ENCODE data around the gene SIN3A.
"Not testable (repeated sequence)": the region's sequence is repeated elsewhere in the genome, so short reads cannot be mapped to it uniquely, and the experiment has no call there.

The SIN3A gene

DNA sequence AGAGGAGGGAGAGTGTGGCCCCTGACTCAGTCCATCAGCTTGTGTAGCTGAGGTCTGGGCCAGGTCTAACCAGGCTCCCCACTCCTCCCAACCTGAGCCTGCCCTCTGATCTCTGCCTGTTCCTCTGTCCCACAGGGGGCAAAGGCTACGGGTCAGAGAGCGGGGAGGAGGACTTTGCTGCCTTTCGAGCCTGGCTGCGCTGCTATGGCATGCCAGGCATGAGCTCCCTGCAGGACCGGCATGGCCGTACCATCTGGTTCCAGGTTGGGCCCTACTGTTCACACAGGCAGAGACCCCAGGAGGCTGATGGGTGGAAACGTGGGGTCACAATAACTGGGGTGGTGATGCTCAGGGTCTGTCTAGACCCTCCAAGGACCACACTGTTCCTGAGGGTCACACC lies 97.9 kb downstream of the SIN3A start:
- no peak for DNase-seq

DNA sequence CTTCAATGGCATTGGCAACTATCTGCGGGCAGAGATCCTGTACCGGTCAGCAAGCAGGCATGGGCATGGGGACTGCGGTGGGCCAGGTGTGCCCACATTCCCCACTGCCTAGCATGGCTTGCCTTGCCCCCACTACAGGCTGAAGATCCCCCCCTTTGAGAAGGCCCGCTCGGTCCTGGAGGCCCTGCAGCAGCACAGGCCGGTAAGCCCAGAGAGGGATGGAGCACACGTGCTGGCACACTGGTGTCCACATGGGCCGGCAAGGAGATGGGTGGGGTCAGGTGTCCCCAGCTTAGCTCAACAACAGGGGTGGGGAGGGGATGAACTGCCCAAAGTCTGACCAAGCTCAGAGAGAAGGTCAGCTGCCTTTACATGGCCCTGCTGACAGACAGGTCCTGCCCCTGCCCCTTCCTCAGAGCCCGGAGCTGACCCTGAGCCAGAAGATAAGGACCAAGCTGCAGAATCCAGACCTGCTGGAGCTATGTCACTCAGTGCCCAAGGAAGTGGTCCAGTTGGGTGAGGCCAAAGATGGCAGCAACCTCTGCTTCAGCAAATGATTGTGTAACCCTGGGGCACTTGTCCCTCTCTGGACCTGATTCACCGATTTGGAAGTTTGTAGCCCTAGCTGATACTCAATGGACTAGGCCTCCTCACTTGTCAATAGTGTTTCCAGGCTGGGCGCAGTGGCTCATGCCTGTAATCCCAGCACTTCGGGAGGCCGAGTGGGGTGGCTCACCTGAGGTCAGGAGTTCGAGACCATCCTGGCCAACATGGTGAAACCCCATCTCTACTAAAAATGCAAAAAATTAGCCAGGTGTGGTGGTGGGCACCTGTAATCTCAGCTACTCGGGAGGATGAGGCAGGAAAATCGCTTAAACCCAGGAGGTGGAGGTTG lies 99.1 kb downstream of the SIN3A start:
- DNase-seq: no peak

DNA sequence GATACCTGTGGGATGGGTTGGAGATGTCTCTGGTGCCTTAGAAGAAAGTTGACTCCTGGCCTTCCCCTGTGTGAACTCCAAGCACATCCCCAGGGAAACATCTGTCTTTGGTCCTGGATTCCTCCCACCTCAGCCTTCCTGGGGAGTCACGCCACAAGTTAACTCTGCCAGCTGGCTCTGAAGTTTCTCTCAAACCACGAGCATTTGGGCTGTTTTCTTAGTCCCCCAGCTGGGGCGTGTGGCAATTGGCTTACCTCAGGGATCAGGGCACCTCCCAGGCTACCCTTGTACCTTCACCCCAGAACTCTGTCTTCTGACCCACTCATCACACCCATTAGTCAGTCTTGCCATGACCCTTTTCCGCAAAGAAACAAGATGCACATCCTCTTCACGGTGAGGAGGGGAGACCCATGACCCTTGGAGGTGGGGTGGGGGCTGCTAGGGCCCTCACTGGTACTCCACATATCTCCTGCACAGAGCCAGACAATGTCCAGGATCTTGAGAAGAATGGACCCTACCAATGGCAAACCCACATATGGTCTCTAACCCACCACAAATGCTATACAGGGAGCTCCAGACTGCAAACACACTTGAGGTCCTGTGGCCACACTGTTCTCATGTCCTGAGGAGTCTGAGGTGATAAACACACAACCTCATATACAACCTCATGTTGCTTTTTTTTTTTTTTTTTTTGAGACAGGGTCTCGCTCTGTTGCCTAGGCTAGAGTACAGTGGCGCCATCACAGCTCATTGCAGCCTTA lies 100.7 kb downstream of the SIN3A start:
- no peak for DNase-seq

DNA sequence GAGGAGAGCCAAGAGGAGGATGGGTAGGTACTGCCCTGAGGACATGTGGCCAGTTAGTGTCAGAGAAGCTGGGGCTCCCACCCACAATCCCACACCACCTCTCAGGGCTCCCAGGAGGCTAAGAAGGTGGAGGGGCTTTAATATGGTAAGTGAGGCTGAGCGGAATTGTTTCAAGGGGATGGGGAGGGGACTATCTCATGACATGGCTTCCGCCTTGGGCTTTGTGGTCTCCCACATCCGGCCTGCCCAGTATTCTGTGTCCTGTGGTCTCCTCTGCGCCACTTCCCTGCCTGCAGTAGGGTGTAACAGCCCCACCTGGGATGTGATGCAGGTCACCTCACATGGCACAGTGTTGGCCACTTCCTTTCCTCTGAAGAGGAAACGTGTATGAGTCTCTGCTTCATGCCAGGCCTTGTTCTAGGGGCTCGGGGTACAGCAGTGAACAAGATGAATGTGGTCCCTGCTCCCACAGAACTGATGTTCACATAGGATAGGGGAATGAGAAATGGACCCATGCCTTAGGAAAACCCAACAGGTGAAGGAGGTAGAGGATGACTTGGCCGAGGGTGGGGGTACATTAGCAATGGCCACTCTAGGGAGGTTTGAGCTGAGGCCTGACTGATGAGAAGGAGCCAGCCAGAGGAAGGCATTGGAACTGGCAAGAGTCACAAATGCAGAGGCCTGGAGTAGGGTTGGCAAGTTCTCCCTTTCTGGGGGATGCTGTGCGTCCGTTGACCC lies 101.5 kb downstream of the SIN3A start:
- DNase-seq: no peak

DNA sequence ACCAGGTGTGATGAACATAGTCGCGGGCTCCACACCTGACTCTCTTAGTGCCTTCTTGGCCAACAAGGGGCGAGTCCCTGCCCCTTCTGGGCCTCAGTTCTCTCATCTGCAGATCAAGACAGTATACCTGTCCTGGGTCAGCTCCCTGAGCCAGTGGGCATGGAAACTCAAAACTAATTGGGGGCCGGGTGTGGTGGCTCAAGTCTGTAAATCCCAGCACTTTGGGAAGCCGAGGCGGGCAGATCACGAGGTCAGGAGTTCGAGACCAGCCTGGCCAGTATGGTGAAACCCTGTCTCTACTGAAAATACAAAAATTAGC lies 102.2 kb downstream of the SIN3A start:
- not testable (repeated sequence) for DNase-seq

DNA sequence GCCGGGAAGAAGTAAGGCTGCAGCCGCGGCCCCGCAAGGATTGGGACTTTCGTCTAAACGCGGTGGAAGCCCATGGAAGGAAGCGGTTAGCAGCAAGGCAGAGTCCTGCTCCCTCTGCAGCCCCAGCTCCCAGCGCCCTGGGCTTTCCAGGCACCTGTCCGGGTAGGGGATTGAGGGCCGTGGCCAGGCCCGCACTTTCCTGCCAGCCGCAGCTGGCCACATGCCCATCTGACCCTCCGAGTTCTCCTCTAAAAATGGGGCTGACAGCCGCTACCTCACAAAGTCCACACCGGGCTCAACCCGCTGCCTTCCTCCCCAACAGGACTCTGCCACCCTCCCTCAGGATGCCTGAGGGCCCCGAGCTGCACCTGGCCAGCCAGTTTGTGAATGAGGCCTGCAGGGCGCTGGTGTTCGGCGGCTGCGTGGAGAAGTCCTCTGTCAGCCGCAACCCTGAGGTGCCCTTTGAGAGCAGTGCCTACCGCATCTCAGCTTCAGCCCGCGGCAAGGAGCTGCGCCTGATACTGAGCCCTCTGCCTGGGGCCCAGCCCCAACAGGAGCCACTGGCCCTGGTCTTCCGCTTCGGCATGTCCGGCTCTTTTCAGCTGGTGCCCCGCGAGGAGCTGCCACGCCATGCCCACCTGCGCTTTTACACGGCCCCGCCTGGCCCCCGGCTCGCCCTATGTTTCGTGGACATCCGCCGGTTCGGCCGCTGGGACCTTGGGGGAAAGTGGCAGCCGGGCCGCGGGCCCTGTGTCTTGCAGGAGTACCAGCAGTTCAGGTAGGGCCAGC lies 102.7 kb downstream of the SIN3A start:
- DNase-seq: no peak

GRCh38 chr15:75348034-75348561 lies 103.4 kb downstream of the SIN3A start:
- DNase-seq: no peak

- no peak for DNase-seq
These were observed 104.1 kb downstream of the SIN3A start for GRCh38 chr15:75347222-75348033.

DNA sequence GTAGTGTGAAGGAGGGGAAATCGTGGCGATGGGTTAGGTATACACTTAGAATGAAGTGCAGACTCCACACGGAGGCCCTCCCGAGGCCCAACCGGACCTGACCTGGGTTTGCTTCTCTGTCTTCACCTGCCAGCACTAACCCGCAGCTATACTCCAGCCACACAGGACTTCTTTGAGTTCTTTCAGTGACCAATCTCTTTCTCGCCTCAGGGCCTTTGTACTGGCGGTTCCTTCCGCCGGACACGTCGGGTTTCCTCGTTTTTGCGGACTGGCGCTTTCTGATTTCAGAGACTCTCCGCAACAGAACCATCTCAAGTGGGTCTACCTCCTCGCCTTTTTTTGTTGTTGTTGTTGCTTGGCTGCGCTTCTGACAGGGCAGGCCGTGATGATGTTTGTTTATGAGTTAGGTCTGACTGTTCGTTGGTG lies 104.7 kb downstream of the SIN3A start, which contains the start of gene NEIL1:
TSS of gene NEIL1 (plus strand) at position 244 of the 426 bp plus-strand sequence. CDS start 1,867 bp downstream, outside the sequence.
- no peak for DNase-seq

GRCh38 chr15:75343953-75344352 lies 107.5 kb downstream of the SIN3A start:
- not testable (repeated sequence) for DNase-seq

DNA sequence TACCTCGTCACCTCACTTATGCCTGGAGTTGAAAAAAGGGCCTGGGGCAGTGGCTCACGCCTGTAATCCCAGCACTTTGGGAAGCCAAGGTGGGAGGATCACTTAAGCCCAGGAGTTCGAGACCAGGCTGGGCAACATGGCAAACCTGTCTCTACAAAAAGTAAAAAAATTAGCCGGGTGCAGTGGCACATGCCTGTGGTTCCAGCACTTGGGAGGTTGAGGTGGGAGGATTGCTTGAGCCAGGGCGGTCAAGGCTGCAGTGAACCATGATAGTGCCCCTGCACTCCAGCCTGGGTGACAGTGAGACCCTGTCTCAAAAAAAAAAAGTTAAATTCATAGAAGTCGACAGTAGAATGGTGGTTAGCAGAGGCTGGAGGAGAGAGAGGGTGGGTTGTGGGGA lies 109.3 kb downstream of the SIN3A start:
- DNase-seq: no peak

DNA sequence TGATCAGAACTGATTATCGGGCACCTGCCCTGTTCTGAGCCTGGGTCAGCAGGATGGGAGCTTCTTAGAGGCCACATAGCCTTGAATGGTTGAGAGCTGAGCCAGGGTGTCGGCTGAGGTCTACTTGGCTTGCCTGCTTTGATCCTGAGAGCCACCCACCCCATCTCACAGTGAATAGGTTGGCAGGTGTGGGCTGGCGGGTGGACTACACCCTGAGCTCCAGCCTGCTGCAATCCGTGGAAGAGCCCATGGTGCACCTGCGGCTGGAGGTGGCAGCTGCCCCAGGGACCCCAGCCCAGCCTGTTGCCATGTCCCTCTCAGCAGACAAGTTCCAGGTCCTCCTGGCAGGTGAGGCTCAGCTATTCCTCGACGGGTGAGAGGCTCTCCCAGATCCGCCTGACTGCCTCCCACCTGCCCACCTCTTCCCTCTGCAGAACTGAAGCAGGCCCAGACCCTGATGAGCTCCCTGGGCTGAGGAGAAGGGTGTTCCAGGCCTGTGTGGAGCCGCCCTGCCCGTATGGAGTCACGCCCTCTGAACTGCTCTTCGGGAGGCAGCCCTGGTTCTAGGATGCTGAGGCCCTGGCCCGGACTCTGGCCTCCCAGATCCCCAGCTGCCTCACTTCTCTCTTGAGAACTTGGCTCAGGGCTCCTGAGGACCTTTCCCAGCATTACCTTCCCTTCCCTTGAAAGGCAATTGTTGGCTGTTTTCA lies 111.8 kb downstream of the SIN3A start:
- DNase-seq: no peak

GRCh38 chr15:75338661-75339240 lies 112.7 kb downstream of the SIN3A start:
- no peak for DNase-seq

GRCh38 chr15:75335705-75336355 lies 115.7 kb downstream of the SIN3A start, which contains the start of gene COMMD4:
Gene COMMD4, plus strand, starts transcription at chr15:75336063. Its CDS starts 27 bp downstream, at chr15:75336090.
- peak; percentile 79 for DNase-seq

GRCh38 chr15:75335313-75335704 lies 116.2 kb downstream of the SIN3A start:
- no peak for DNase-seq

- not testable (repeated sequence) for DNase-seq
These were observed 117.7 kb downstream of the SIN3A start for GRCh38 chr15:75333654-75334419.

DNA sequence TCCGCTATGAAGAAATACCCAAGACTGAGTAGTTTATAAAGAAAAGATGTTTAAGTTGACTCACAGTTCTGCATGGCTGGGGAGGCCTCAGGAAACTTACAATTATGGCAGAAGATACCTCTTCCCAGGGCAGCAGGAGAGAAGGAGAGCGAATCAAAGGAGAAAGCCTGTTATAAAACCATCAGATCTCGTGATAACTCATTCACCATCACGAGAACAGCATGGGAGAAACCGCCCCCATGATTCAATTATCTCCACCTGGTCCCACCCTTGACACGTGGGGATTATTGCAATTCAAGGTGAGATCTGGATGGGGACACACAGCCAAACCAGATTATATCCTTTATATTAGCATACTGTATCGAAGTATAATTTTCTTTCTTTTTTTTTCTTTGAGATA lies 119.4 kb downstream of the SIN3A start:
- not testable (repeated sequence) for DNase-seq

DNA sequence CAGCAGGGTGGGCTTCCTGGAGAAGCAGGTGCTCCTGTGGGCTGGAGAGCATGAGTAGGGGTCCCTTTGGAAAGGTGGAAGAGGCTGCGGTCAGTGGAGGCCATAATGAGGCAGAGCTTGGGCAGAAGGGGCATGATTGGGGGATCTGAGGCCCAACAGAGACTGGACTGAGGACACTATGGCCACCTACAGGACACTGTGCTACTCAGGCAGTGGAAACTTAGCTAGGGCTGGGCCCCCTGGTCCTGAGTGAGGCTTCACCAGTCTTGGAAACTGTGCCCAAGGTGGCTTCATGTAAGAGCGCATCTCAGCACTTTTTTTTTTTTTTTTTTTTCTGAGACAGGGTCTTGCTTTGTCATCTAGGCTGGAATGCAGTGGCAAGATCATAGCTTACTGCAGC lies 121.9 kb downstream of the SIN3A start:
- DNase-seq: no peak
